IMR-90 (cell line): Measurements from ENCODE around the gene GRIN2D. TPM values are rescaled to one million over a fixed set of nuclear protein-coding genes. Genes with fewer than 3 reads are reported as not detected.
"Not testable (repeated sequence)": the region's sequence is repeated elsewhere in the genome, so short reads cannot be mapped to it uniquely, and the experiment has no call there.

ENCODE experiments used
- ATAC-seq: fragments of 200-7000 bp; cut with Tn5 transposase; 2 replicates; pipeline ENCODE4 v1.9.1; 2020; ENCODE audit warnings: low read depth, mild to moderate bottlenecking, moderate library complexity
- BruUV-seq: library from RNA; stranded (reverse); fragments of 400-500 nt; replicated peaks from 2 replicates; lab custom pipeline; 2021; lab: Mats Ljungman, UMichigan
- CTCF ChIA-PET: fragments of 300-600 bp; formaldehyde crosslinking; extraction: SDS; loops from one replicate; lab custom pipeline; 2021; ENCODE audit warnings: antibody characterized with exemption; lab: Yijun Ruan, JAX
- POLR2A ChIA-PET: fragments of 300-600 bp; sonication (Branson Sonifier 250); formaldehyde crosslinking; loops from one replicate; lab custom pipeline; 2022; ENCODE audit warnings: antibody characterized with exemption; ENCODE audit not compliant: unreplicated experiment; lab: Charles Lee
- DNase-seq: peaks from one replicate; pipeline ENCODE4 v3.0.0; 2013
- H2AFZ ChIP-seq: replicated peaks from 2 replicates; pipeline ENCODE3; 2013; ENCODE audit warnings: low read length, mild to moderate bottlenecking; ENCODE audit not compliant: poor library complexity
- H2AK5ac ChIP-seq: 2 replicates; pipeline ENCODE4 v1.6.1; 2013; ENCODE audit warnings: low read depth, low read length, inconsistent platforms
- H2AK9ac ChIP-seq: replicated peaks from 2 replicates; pipeline ENCODE3; 2013; ENCODE audit warnings: mild to moderate bottlenecking, low read depth, low read length, moderate library complexity; ENCODE audit not compliant: poor library complexity
- H2BK120ac ChIP-seq: 2 replicates; pipeline ENCODE4 v1.6.1; 2013; ENCODE audit warnings: low read depth, low read length, inconsistent platforms
- H2BK15ac ChIP-seq: 3 replicates; pipeline ENCODE4 v1.6.1; 2013; ENCODE audit warnings: low read depth, low read length, inconsistent platforms
- H2BK20ac ChIP-seq: 2 replicates; pipeline ENCODE4 v1.6.1; 2013; ENCODE audit warnings: low read depth, mild to moderate bottlenecking, inconsistent platforms, low read length, moderate library complexity
- H2BK5ac ChIP-seq: 2 replicates; pipeline ENCODE4 v1.6.1; 2013; ENCODE audit warnings: mild to moderate bottlenecking, low read depth, low read length, inconsistent platforms; ENCODE audit not compliant: poor library complexity, severe bottlenecking
- H3K14ac ChIP-seq: replicated peaks from 2 replicates; pipeline ENCODE4 v1.6.1; 2013; ENCODE audit warnings: low read depth, low read length, inconsistent platforms
- H3K18ac ChIP-seq: 2 replicates; pipeline ENCODE4 v1.6.1; 2013; ENCODE audit warnings: low read depth, low read length, control low read depth
- H3K23ac ChIP-seq: 2 replicates; pipeline ENCODE4 v1.6.1; 2013; ENCODE audit warnings: low read depth, low read length, inconsistent platforms
- H3K27ac ChIP-seq: 2 replicates; pipeline ENCODE4 v1.5.1; 2013; ENCODE audit warnings: mild to moderate bottlenecking, control low read depth, low read length; ENCODE audit not compliant: insufficient read depth
- H3K27me3 ChIP-seq: 2 replicates; pipeline ENCODE4 v1.6.1; 2013; ENCODE audit warnings: low read length; ENCODE audit not compliant: control insufficient read depth, insufficient read depth
- H3K36me3 ChIP-seq: 2 replicates; pipeline ENCODE4 v1.6.1; 2013; ENCODE audit warnings: low read length, mixed read lengths; ENCODE audit not compliant: control insufficient read depth, insufficient read depth
- H3K4ac ChIP-seq: 2 replicates; pipeline ENCODE4 v1.6.1; 2013; ENCODE audit warnings: low read depth, low read length, inconsistent platforms
- H3K4me1 ChIP-seq: 2 replicates; pipeline ENCODE4 v1.6.1; 2013; ENCODE audit warnings: low read length, mixed read lengths; ENCODE audit not compliant: control insufficient read depth, insufficient read depth
- H3K4me2 ChIP-seq: 2 replicates; pipeline ENCODE4 v1.6.1; 2013; ENCODE audit warnings: low read depth, mild to moderate bottlenecking, control low read depth, low read length, moderate library complexity
- H3K4me3 ChIP-seq: 2 replicates; pipeline ENCODE4 v1.5.1; 2013; ENCODE audit warnings: low read depth, mild to moderate bottlenecking, control low read depth, low read length, moderate library complexity; ENCODE audit not compliant: insufficient read depth
- H3K56ac ChIP-seq: 2 replicates; pipeline ENCODE4 v1.6.1; 2013; ENCODE audit warnings: low read length, inconsistent platforms; ENCODE audit not compliant: insufficient read depth; ENCODE audit errors: extremely low read depth
- H3K79me1 ChIP-seq, 2 experiments: 2 replicates each; pipeline ENCODE4 v1.6.1; 2013; ENCODE audit warnings: low read length in 2 of 2, inconsistent platforms in 1 of 2, low read depth in 1 of 2
- H3K9ac ChIP-seq: 2 replicates; pipeline ENCODE4 v1.6.1; 2013; ENCODE audit warnings: low read depth, low read length, control low read depth
- H3K9me1 ChIP-seq: 2 replicates; pipeline ENCODE4 v1.6.1; 2013; ENCODE audit warnings: low read length, inconsistent platforms; ENCODE audit not compliant: insufficient read depth
- H3K9me3 ChIP-seq: 2 replicates; pipeline ENCODE4 v1.6.1; 2013; ENCODE audit warnings: low read length; ENCODE audit not compliant: control insufficient read depth, insufficient read depth
- H4K20me1 ChIP-seq: 2 replicates; pipeline ENCODE4 v1.6.1; 2013; ENCODE audit warnings: low read length, inconsistent platforms; ENCODE audit not compliant: insufficient read depth
- H4K5ac ChIP-seq: 2 replicates; pipeline ENCODE4 v1.6.1; 2013; ENCODE audit warnings: mild to moderate bottlenecking, low read depth, low read length, control low read depth
- H4K8ac ChIP-seq, 2 experiments: 2 replicates each; pipeline ENCODE4 v1.6.1; 2013; ENCODE audit warnings: low read depth in 2 of 2, low read length in 2 of 2, control low read depth in 1 of 2, inconsistent platforms in 1 of 2
- H4K91ac ChIP-seq: 2 replicates; pipeline ENCODE4 v1.6.1; 2013; ENCODE audit warnings: low read depth, low read length, inconsistent platforms; ENCODE audit not compliant: insufficient read depth
- WGBS, 2 experiments: methylation state at CpG; one replicate each; pipeline versions ENCODE4 v1.1.5 to v1.1.7; 2013; ENCODE audit warnings: missing lambda C conversion rate in 2 of 2; ENCODE audit not compliant: insufficient read length in 1 of 2; ENCODE audit errors: extremely low coverage in 2 of 2; 5-methylcytosine and 5-hydroxymethylcytosine counted together
- dilution Hi-C: fragments of 300-500 bp; cut with HindIII; formaldehyde crosslinking; loops from one replicate; pipeline ENCODE4 v1.14.3; 2018; ENCODE audit warnings: low sequenced_read_pairs; ENCODE audit not compliant: unreplicated experiment
- in situ Hi-C: fragments of 300-500 bp; cut with MboI; formaldehyde crosslinking; loops from 3 replicates; pipeline ENCODE4 v1.14.3; 2019; ENCODE audit warnings: low sequenced_read_pairs, inconsistent platforms, mixed read lengths
- intact Hi-C: fragments of 100-400 bp; cut with micrococcal nuclease; formaldehyde crosslinking; loops from 2 replicates; pipeline ENCODE4 v1.10.0; 2022
- polyA plus RNA-seq, 3 experiments: library from polyadenylated mRNA; depleted of rRNA; stranded (reverse); fragments of >200 nt; gene quantifications; 2 replicates each; pipeline ENCODE4 v1.2.3, GENCODE V29; 2012; ENCODE audit warnings: low replicate concordance in 1 of 3
- total RNA-seq: library from RNA; depleted of rRNA; stranded (reverse); fragments of >200 nt; gene quantifications from 2 replicates; pipeline ENCODE4 v1.2.3, GENCODE V29; 2012

GRIN2D gene
- total and polyA plus RNA-seq, 2 of the 4 experiments (the other 2 are of a cell fraction): under 0.01 to 0.24 TPM

DNA sequence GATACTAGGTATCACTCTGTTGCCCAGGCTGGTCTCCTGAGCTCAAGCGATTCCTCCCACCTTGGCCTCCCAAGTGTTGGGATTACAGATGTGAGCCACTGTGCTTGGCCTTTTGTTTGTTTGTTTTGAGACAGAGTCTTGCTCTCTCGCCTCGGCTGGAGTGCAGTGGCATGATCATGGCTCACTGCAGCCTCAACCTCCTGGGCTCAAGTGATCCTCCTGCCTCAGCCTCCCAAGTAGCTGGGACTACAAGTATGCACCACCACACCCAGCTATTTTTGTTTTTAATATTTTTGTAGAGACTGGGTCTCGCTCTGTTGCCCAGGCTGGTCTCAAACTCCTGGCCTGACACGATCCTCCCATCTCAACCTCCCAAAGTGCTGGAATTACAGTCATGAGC, 21.7 kb upstream of the GRIN2D start:
- H3K9me3 ChIP-seq, H2AK5ac ChIP-seq, H4K20me1 ChIP-seq, H2BK15ac ChIP-seq, H4K91ac ChIP-seq, H3K9me1 ChIP-seq, H4K5ac ChIP-seq, dilution Hi-C loops, BruUV-seq, H3K27ac ChIP-seq, H3K4ac ChIP-seq, H3K4me2 ChIP-seq, H3K14ac ChIP-seq, H3K4me1 ChIP-seq, in situ Hi-C loops, H3K4me3 ChIP-seq, H3K23ac ChIP-seq, H2AFZ ChIP-seq, intact Hi-C loops, CTCF ChIA-PET, H3K79me1 ChIP-seq, H4K8ac ChIP-seq, H3K36me3 ChIP-seq, H2BK5ac ChIP-seq, DNase-seq, H2BK20ac ChIP-seq, H2AK9ac ChIP-seq, H2BK120ac ChIP-seq, ATAC-seq, H3K18ac ChIP-seq, H3K56ac ChIP-seq, POLR2A ChIA-PET, H3K9ac ChIP-seq, H3K27me3 ChIP-seq: not testable (repeated sequence)
- WGBS, 2 experiments: no CpG with 5 or more reads among the region's 5 CpGs
